A673 (cell line): ENCODE results near the gene RPGR.

ENCODE experiments used
- EZH2 ChIP-seq: fragments of 200-600 bp; sonication (generic); IDR thresholded peaks from 2 replicates; pipeline ENCODE4 v1.6.1; 2017; ENCODE audit warnings: borderline replicate concordance, low read depth, mild to moderate bottlenecking, mixed read lengths, antibody characterized with exemption, low read length; ENCODE audit not compliant: poor library complexity, severe bottlenecking
- TF ChIP-seq, protein P1 (sequence below): fragments of 300-800, 200-600 bp; sonication (generic); conservative IDR thresholded peaks from 2 replicates; pipeline ENCODE4 v1.5.1; 2017; ENCODE audit warnings: low read depth, mild to moderate bottlenecking, antibody characterized with exemption, low read length, moderate library complexity, mixed read lengths

DNA sequence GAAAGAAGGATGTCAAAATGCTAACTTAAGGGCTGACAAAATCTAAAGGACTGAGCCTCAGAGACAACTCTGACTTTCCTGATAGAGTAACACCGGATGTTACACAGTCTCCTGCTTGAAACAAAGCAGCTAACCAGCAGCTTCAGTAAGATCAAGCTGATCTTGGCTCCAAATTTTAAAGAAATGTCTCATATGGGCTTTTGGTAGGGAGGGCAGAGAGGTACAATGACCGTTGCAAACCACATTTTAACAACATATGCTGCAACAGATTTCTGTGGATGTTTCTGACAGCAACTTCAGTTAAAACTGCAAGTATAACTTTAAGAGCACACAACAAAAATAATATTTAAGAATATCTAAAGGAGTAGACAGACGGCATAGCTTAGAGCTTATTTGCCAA lies 9.1 kb downstream of the RPGR start:
- TF ChIP-seq, protein P1, sequence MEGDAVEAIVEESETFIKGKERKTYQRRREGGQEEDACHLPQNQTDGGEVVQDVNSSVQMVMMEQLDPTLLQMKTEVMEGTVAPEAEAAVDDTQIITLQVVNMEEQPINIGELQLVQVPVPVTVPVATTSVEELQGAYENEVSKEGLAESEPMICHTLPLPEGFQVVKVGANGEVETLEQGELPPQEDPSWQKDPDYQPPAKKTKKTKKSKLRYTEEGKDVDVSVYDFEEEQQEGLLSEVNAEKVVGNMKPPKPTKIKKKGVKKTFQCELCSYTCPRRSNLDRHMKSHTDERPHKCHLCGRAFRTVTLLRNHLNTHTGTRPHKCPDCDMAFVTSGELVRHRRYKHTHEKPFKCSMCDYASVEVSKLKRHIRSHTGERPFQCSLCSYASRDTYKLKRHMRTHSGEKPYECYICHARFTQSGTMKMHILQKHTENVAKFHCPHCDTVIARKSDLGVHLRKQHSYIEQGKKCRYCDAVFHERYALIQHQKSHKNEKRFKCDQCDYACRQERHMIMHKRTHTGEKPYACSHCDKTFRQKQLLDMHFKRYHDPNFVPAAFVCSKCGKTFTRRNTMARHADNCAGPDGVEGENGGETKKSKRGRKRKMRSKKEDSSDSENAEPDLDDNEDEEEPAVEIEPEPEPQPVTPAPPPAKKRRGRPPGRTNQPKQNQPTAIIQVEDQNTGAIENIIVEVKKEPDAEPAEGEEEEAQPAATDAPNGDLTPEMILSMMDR, result no peak
- no peak for TF ChIP-seq EZH2
